Breast epithelium (tissue), 4 donors: ENCODE measurements around the gene CHRNE. TPM values are rescaled to one million over a fixed set of nuclear protein-coding genes. Genes with fewer than 3 reads are reported as not detected.
"Not testable (repeated sequence)": the region's sequence is repeated elsewhere in the genome, so short reads cannot be mapped to it uniquely, and the experiment has no call there.

Source experiments
- DNase-seq, 2 donors: peaks; one replicate each; pipeline ENCODE4 v3.0.0-alpha.2; 2019; ENCODE audit warnings: low spot score in 2 of 2
- H3K27ac ChIP-seq, 2 donors: fragments of 200-600 bp; sonication (generic) in 1 of 2; one replicate each; pipeline ENCODE4 v1.5.1; 2016 to 2019; ENCODE audit warnings: mild to moderate bottlenecking in 1 of 2
- H3K27me3 ChIP-seq, 2 donors: fragments of 200-600 bp; sonication (generic) in 1 of 2; one replicate each; pipeline versions ENCODE4 v1.5.1 to v1.6.0; 2017 to 2019; ENCODE audit warnings: control low read depth in 1 of 2, mild to moderate bottlenecking in 1 of 2
- H3K36me3 ChIP-seq: fragments of 200-600 bp; one replicate; pipeline ENCODE4 v1.5.1; 2019
- H3K4me1 ChIP-seq, 2 donors: fragments of 200-600 bp; sonication (generic); one replicate each; pipeline ENCODE4 v1.5.1; 2016 to 2019; ENCODE audit warnings: control low read depth in 1 of 2
- H3K4me3 ChIP-seq, 3 donors: fragments of 200-600 bp; sonication (generic); 1 replicate in 2 of 3; 2 replicates in 1 of 3; pipeline ENCODE4 v1.5.1; 2016 to 2019; ENCODE audit warnings: mild to moderate bottlenecking in 3 of 3, moderate library complexity in 2 of 3
- H3K9me3 ChIP-seq, 2 donors: fragments of 200-600 bp; sonication (generic) in 1 of 2; one replicate each; pipeline ENCODE4 v1.5.1; 2016 to 2019; ENCODE audit warnings: control low read depth in 1 of 2
- CTCF ChIP-seq, 3 donors: fragments of 450-650 bp; IDR thresholded peaks; one replicate each; pipeline ENCODE4 v1.5.1; 2016 to 2017; ENCODE audit warnings: antibody characterized with exemption in 3 of 3, mild to moderate bottlenecking in 3 of 3, moderate library complexity in 3 of 3
- POLR2A ChIP-seq: fragments of 450-650 bp; IDR thresholded peaks from one replicate; pipeline ENCODE4 v1.6.1; 2016; ENCODE audit warnings: antibody characterized with exemption, mild to moderate bottlenecking, moderate library complexity
- POLR2AphosphoS5 ChIP-seq, 3 donors: sonication (generic); formaldehyde crosslinking; IDR thresholded peaks; one replicate each; pipeline ENCODE4 v1.6.1; 2017; ENCODE audit warnings: antibody characterized with exemption in 3 of 3
- intact Hi-C: fragments of 100-400 bp; cut with DNase I; formaldehyde crosslinking; loops from one replicate; pipeline ENCODE4 v1.15.1; 2023; ENCODE audit warnings: low total_unique reads
- total RNA-seq, 3 donors: library from RNA; depleted of rRNA; stranded (reverse); fragments of >200 nt; gene quantifications; one replicate each; pipeline ENCODE4 v1.1.0, GENCODE V29; 2016

CHRNE gene
- total RNA-seq, 3 donors from 2014 or later, result 0.16 to 2.0 (median 0.73) TPM

- H3K36me3 ChIP-seq, result no peaks in the 10 kb centered on the region
- peak in 1 of 2 donors; percentile 45 for DNase-seq
- no peak for TF ChIP-seq CTCF (IDR thresholded peaks at IDR 0.05)
- no peak for TF ChIP-seq POLR2AphosphoS5 (IDR thresholded peaks at IDR 0.05)
- TF ChIP-seq POLR2A, result no peak
Measured at GRCh38 chr17:4858068-4858881, 44.6 kb downstream of the CHRNE start.

GRCh38 chr17:4857347-4857746 lies 45.6 kb downstream of the CHRNE start:
- H3K27me3 ChIP-seq, H3K36me3 ChIP-seq, intact Hi-C loops, DNase-seq, H3K9me3 ChIP-seq, H3K4me3 ChIP-seq: not testable (repeated sequence)
- H3K4me1 ChIP-seq, result peaks cover 3 to 17% of the 10 kb centered on the region in 2 donors
- H3K27ac ChIP-seq, result peak overlapping the region; percentile 83 to 86

More at GRCh38 chr17:4858068-4858881, 44.6 kb downstream of the CHRNE start:
- intact Hi-C loops, result no loop called here
- no peaks in the 10 kb centered on the region for H3K27me3 ChIP-seq
- peaks cover 3 to 17% of the 10 kb centered on the region in 2 donors for H3K4me1 ChIP-seq
- H3K9me3 ChIP-seq, result no peaks in the 10 kb centered on the region
- peak overlapping the region; percentile 83 to 90 for H3K27ac ChIP-seq
- H3K4me3 ChIP-seq, result peak overlapping the region in 2 of 3 donors; percentile 39 to 60

- Histone ChIP-seq H3K27ac (peak overlapping the region; percentile 83 to 86), H3K4me3 (no peak overlapping the region), H3K4me1 (peaks cover 3 to 17% of the 10 kb centered on the region in 2 donors), H3K9me3 (no peaks in the 10 kb centered on the region), H3K27me3 (no peaks in the 10 kb centered on the region), H3K36me3 (no peaks in the 10 kb centered on the region)
- intact Hi-C loops, result no loop called here
- no peak for DNase-seq
- TF ChIP-seq CTCF (IDR thresholded peaks at IDR 0.05) (no peak), POLR2A (no peak), POLR2AphosphoS5 (IDR thresholded peaks at IDR 0.05) (no peak)
Measured at GRCh38 chr17:4856937-4857314, 46.0 kb downstream of the CHRNE start.

GRCh38 chr17:4856271-4856936 lies 46.5 kb downstream of the CHRNE start:
- no peak for TF ChIP-seq CTCF (IDR thresholded peaks at IDR 0.05)
- no peak for TF ChIP-seq POLR2A
- no peak for TF ChIP-seq POLR2AphosphoS5 (IDR thresholded peaks at IDR 0.05)
- H3K4me3 ChIP-seq, result no peak overlapping the region
- H3K27me3 ChIP-seq, result no peaks in the 10 kb centered on the region
- peak overlapping the region; percentile 83 to 86 for H3K27ac ChIP-seq
- no peaks in the 10 kb centered on the region for H3K36me3 ChIP-seq
- no peaks in the 10 kb centered on the region for H3K9me3 ChIP-seq
- DNase-seq, result no peak
- intact Hi-C loops, result no loop called here
- peaks cover 3 to 17% of the 10 kb centered on the region in 2 donors for H3K4me1 ChIP-seq

GRCh38 chr17:4854111-4854681 lies 48.7 kb downstream of the CHRNE start:
- H3K4me3 ChIP-seq, result no peak overlapping the region
- intact Hi-C loops, result no loop called here
- H3K4me1 ChIP-seq, result peaks cover 3 to 9% of the 10 kb centered on the region in 2 donors
- no peaks in the 10 kb centered on the region for H3K27me3 ChIP-seq
- no peaks in the 10 kb centered on the region for H3K36me3 ChIP-seq
- H3K27ac ChIP-seq, result peak overlapping the region; percentile 78 to 79
- no peaks in the 10 kb centered on the region for H3K9me3 ChIP-seq
- TF ChIP-seq CTCF (IDR thresholded peaks at IDR 0.05) (no peak), POLR2A (no peak), POLR2AphosphoS5 (IDR thresholded peaks at IDR 0.05) (peak in 2 of 3 donors; percentile 19 to 39)
- DNase-seq, result peak in 1 of 2 donors; percentile 85
